SK-N-MC (cell line): ENCODE data around the gene FBXO38.

Experiments
- EZH2 ChIP-seq: fragments of 200-600 bp; sonication (generic); IDR thresholded peaks from one replicate; pipeline ENCODE4 v1.6.1; 2017; ENCODE audit warnings: antibody characterized with exemption
- POLR2AphosphoS5 ChIP-seq: IDR thresholded peaks from 2 replicates; pipeline ENCODE4 v1.6.1; 2012; ENCODE audit warnings: mild to moderate bottlenecking, low read depth, low read length, borderline replicate concordance

GRCh38 chr5:148406406-148406805 is 22.6 kb downstream of the FBXO38 start:
- TF ChIP-seq EZH2 (no peak), POLR2AphosphoS5 (no peak)
